ENCODE measurements around the gene CFAP74.
A peak's percentile ranks its signal among the peaks of the same experiment; 100 is the strongest.

DNA sequence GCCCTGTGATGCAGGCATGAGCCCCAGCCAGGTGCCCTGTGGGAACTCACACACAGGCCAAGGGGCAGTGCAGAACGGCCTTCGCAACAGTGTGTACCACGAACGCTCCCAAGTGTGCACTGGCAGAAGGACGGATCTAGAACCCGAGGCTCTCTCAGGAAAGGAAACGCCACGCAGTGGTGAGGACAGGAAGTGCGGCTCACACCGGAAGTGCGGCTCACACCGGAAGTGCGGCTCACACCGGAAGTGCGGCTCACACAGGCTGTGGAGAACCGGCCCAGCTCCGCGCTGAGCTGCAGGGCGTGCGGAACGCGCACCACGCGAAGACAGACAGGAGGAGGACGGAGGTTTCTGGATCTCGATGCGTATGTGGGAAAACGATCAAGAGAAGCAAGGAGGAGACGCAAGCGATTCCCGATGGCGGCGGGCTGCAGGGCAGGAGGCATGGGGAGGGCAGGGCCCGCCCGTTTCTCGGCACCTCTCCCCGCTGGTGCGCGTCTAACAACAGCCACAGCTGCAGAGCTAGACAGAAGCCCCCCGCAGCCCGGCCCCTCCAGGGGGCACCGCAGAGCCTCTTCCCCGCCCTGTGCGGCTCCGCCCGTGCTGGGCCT is 48.6 kb downstream of the CFAP74 start:
- TF ChIP-seq, protein P1, sequence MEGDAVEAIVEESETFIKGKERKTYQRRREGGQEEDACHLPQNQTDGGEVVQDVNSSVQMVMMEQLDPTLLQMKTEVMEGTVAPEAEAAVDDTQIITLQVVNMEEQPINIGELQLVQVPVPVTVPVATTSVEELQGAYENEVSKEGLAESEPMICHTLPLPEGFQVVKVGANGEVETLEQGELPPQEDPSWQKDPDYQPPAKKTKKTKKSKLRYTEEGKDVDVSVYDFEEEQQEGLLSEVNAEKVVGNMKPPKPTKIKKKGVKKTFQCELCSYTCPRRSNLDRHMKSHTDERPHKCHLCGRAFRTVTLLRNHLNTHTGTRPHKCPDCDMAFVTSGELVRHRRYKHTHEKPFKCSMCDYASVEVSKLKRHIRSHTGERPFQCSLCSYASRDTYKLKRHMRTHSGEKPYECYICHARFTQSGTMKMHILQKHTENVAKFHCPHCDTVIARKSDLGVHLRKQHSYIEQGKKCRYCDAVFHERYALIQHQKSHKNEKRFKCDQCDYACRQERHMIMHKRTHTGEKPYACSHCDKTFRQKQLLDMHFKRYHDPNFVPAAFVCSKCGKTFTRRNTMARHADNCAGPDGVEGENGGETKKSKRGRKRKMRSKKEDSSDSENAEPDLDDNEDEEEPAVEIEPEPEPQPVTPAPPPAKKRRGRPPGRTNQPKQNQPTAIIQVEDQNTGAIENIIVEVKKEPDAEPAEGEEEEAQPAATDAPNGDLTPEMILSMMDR (IDR thresholded peaks at IDR 0.05), result peak in 1 of 3 experiments; percentile 20
- no peak for TF ChIP-seq POLR2A (IDR thresholded peaks at IDR 0.05)

Data from testis (tissue), 2 donors.